ENCODE results near the gene ZNF597.
A peak's percentile ranks its signal among the peaks of the same experiment; 100 is the strongest.
"Not testable (repeated sequence)": the region's sequence is repeated elsewhere in the genome, so short reads cannot be mapped to it uniquely, and the experiment has no call there.

ZNF597 gene

DNA sequence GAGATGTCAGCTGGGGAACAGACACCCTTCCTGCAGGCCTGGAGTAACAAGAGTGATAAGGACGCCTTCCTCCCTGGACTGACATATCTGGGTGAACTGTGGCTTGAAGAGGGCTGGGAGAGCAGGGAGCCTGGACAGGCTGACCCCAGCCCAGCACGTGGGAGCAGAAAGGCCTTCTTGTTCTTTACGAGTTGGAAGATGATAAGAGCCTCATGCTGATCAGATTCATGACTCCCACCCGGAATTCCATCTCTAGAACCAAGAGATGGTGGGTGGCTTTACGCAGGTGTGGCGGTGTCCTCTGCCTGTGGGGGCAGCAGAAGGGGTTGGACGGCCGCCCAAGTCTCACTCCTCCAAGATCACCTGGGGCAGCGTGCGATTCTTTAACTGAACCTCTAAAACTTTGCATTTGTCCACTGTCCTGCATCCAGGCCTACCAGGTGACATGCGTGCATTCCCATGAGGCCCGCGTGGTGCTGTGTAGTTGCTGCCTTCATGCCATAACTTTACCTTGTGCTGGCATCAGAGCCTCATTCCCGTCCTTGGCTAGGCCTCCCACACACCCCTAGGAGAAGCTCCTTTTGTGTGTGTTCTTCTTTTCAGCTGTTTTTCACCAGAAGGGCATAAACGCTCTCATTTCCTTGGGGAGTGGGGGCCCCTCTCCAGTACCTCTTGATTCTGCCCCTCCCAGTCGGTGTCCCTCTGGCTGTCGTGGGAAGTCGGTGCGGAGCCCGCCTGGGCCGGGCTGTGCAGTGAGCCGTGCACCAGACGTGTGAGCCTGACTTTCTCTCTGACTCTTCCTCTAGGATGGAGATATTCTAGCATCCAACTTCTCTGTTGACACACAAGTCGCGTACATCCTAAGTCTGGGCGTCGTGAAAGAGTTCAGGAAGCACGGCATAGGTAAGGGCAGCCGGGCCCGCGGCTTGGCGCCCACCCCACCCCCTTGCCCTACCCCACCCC is 38.7 kb upstream of the ZNF597 start:
- no peaks in the 10 kb centered on the region for H3K27me3 Mint-ChIP-seq
- peaks cover 42% of the 10 kb centered on the region for H3K36me3 Mint-ChIP-seq
- H3K4me1 Mint-ChIP-seq: no peaks in the 10 kb centered on the region
- no peaks in the 10 kb centered on the region for H3K9me3 Mint-ChIP-seq
- H3K27ac Mint-ChIP-seq: no peak overlapping the region
- DNase-seq (ENCODE audit: low spot score in 2 of 2) (no peak), ATAC-seq (ENCODE audit: low read depth) (no peak)
- no peak overlapping the region for H3K4me3 Mint-ChIP-seq

- no peaks in the 10 kb centered on the region for H3K4me1 Mint-ChIP-seq
- no peak overlapping the region for H3K27ac Mint-ChIP-seq
- peaks cover 40% of the 10 kb centered on the region for H3K36me3 Mint-ChIP-seq
- H3K9me3 Mint-ChIP-seq: no peaks in the 10 kb centered on the region
- no peaks in the 10 kb centered on the region for H3K27me3 Mint-ChIP-seq
- ATAC-seq (ENCODE audit: low read depth) (no peak), DNase-seq (ENCODE audit: low spot score in 2 of 2) (no peak)
- no peak overlapping the region for H3K4me3 Mint-ChIP-seq
Observed at GRCh38 chr16:3480901-3481695, 37.8 kb upstream of the ZNF597 start.

GRCh38 chr16:3479654-3480216 is 36.4 kb upstream of the ZNF597 start:
- H3K27ac Mint-ChIP-seq: no peak overlapping the region
- ATAC-seq (ENCODE audit: low read depth): no peak
- no peak for DNase-seq (ENCODE audit: low spot score in 2 of 2)
- H3K4me1 Mint-ChIP-seq: peaks cover 3% of the 10 kb centered on the region
- H3K36me3 Mint-ChIP-seq: peaks cover 35% of the 10 kb centered on the region
- no peaks in the 10 kb centered on the region for H3K27me3 Mint-ChIP-seq
- H3K4me3 Mint-ChIP-seq: no peak overlapping the region
- no peaks in the 10 kb centered on the region for H3K9me3 Mint-ChIP-seq

- H3K4me3 Mint-ChIP-seq: no peak overlapping the region
- DNase-seq (ENCODE audit: low spot score in 2 of 2) (no peak), ATAC-seq (ENCODE audit: low read depth) (no peak)
- H3K36me3 Mint-ChIP-seq: peaks cover 27% of the 10 kb centered on the region
- H3K9me3 Mint-ChIP-seq: no peaks in the 10 kb centered on the region
- H3K27me3 Mint-ChIP-seq: no peaks in the 10 kb centered on the region
- peaks cover 3% of the 10 kb centered on the region for H3K4me1 Mint-ChIP-seq
- H3K27ac Mint-ChIP-seq: no peak overlapping the region
Observed at GRCh38 chr16:3478242-3478925, 35.1 kb upstream of the ZNF597 start.

DNA sequence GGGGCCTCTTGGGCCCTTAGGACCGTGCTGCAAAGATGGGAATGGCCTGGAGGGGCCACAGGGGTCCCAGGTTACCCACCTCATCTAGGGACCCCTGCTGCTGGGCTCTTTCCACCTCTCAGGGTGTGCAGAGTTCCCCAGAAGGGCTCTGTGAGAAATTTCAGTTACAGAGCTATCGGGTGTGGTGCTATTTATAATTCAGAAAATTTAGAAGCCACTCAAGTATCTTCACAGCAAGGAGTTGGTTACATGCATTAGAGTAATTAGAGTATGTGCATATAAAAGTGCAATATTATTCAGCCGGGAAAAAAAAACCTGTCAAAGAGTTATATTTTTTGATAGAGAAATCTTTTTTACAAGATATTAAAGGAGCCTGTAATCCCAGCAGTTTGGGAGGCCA is 33.1 kb upstream of the ZNF597 start:
- Mint-ChIP-seq H3K27me3 (no peaks in the 10 kb centered on the region), H3K36me3 (peaks cover 27% of the 10 kb centered on the region), H3K27ac (no peak overlapping the region), H3K9me3 (no peaks in the 10 kb centered on the region), H3K4me3 (no peak overlapping the region), H3K4me1 (peaks cover 3% of the 10 kb centered on the region)
- ATAC-seq (ENCODE audit: low read depth) (no peak), DNase-seq (ENCODE audit: low spot score in 2 of 2) (no peak)

GRCh38 chr16:3475604-3476375 is 32.5 kb upstream of the ZNF597 start:
- H3K4me1 Mint-ChIP-seq: peaks cover 3% of the 10 kb centered on the region
- no peaks in the 10 kb centered on the region for H3K9me3 Mint-ChIP-seq
- H3K4me3 Mint-ChIP-seq: no peak overlapping the region
- ATAC-seq (ENCODE audit: low read depth): no peak
- DNase-seq (ENCODE audit: low spot score in 2 of 2): no peak
- no peaks in the 10 kb centered on the region for H3K27me3 Mint-ChIP-seq
- H3K36me3 Mint-ChIP-seq: peaks cover 27% of the 10 kb centered on the region
- H3K27ac Mint-ChIP-seq: peak overlapping the region; percentile 25

DNA sequence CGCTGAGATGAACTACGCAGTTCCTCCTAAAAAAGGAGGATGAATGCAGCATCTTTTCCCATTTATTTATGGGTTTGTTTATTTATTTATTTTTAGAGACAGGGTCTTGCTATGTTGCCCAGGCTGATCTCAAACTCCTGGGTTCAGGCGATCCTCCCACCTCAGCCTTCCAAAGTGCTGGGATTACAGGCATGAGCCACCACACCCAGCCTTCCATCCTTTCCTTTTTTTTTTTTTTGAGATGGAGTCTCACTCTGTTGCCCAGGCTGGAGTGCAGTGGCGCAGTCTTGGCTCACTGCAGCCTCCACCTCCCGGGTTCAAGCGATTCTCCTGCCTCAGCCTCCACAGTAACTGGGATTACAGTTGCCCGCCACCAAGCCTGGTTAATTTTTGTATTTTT is 31.6 kb upstream of the ZNF597 start:
- not testable (repeated sequence) for H3K9me3 Mint-ChIP-seq; DNase-seq (ENCODE audit: low spot score in 2 of 2); H3K27ac Mint-ChIP-seq; H3K27me3 Mint-ChIP-seq; H3K4me1 Mint-ChIP-seq; ATAC-seq (ENCODE audit: low read depth); H3K4me3 Mint-ChIP-seq
- peaks cover 28% of the 10 kb centered on the region for H3K36me3 Mint-ChIP-seq

DNA sequence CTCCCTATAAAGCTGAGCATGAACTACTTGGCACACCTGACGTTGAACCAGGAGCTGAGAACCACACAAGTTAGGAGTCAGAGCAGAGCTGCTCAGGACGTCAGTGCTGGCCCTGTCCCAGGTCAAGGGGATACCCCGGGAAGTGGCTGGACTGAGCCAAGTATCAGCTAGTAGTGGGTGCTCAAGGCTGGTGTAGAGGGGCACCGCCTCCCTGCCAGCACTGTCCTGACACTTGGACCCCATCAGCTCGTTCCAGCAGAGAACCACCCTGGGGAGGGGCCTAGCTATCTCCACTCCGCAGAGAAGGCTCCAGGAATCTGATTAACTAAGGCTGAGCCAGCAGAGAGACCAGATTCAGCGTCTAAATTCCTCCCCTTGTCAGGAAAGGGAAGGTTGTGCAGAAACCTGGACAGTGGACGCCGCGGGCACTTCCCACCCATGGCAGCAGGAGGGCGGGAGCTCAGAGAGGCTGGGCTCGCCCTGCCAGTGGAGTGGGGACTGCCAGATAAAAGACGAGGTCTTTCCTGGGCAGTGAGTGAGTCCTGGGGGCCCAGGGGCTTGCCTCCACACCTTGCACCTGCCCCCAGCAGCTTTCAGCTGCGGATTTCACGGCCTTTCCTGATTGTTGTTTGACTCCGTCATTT is 31.0 kb upstream of the ZNF597 start:
- Mint-ChIP-seq H3K4me1 (peaks cover 6% of the 10 kb centered on the region), H3K27ac (no peak overlapping the region), H3K36me3 (peaks cover 24% of the 10 kb centered on the region), H3K4me3 (no peak overlapping the region), H3K9me3 (no peaks in the 10 kb centered on the region), H3K27me3 (no peaks in the 10 kb centered on the region)
- ATAC-seq (ENCODE audit: low read depth) (no peak), DNase-seq (ENCODE audit: low spot score in 2 of 2) (no peak)

- not testable (repeated sequence) for H3K4me3 Mint-ChIP-seq; H3K27me3 Mint-ChIP-seq; DNase-seq (ENCODE audit: low spot score in 2 of 2); ATAC-seq (ENCODE audit: low read depth); H3K4me1 Mint-ChIP-seq; H3K27ac Mint-ChIP-seq; H3K9me3 Mint-ChIP-seq
- H3K36me3 Mint-ChIP-seq: peaks cover 22% of the 10 kb centered on the region
Observed at GRCh38 chr16:3473596-3473943, 30.3 kb upstream of the ZNF597 start.

DNA sequence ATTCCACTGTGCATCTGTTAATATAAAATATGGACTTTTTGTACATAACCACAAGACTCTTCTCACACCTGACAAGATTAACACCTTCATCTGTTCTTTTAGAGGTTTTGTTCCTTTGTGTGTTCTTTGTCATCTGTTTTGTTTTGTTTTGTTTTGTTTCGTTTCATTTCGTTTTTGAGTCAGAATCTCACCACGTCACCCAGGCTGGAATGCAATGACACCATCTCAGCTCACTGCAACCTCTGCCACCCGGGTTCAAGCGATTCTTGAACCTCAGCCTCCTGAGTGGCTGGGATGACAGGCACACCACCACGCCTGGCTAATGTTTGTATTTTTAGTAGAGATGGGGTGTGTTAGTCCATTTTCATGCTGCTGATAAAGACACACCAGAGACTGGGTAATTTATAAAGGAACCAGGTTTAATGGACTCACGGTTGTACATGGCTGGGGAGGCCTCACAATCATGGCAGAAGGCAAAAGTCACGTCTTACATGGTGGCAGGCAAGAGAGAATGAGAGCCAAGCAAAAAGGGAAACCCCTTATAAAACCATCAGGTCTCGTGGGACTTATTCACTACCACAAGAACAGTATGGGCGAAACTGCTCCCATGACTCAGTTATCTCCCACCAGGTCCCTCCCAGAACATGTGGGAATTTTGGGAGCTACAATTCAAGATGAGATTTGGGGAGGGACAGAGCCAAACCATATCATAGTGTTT is 29.7 kb upstream of the ZNF597 start:
- H3K4me3 Mint-ChIP-seq: no peak overlapping the region
- H3K9me3 Mint-ChIP-seq: no peaks in the 10 kb centered on the region
- DNase-seq (ENCODE audit: low spot score in 2 of 2): no peak
- no peaks in the 10 kb centered on the region for H3K27me3 Mint-ChIP-seq
- ATAC-seq (ENCODE audit: low read depth): no peak
- peaks cover 22% of the 10 kb centered on the region for H3K36me3 Mint-ChIP-seq
- no peak overlapping the region for H3K27ac Mint-ChIP-seq
- H3K4me1 Mint-ChIP-seq: peaks cover 10% of the 10 kb centered on the region

- H3K36me3 Mint-ChIP-seq: peaks cover 33% of the 10 kb centered on the region
- no peak overlapping the region for H3K4me3 Mint-ChIP-seq
- no peaks in the 10 kb centered on the region for H3K9me3 Mint-ChIP-seq
- ATAC-seq (ENCODE audit: low read depth): no peak
- no peak for DNase-seq (ENCODE audit: low spot score in 2 of 2)
- no peak overlapping the region for H3K27ac Mint-ChIP-seq
- H3K27me3 Mint-ChIP-seq: no peaks in the 10 kb centered on the region
- H3K4me1 Mint-ChIP-seq: peaks cover 22% of the 10 kb centered on the region
Observed at GRCh38 chr16:3471518-3472176, 28.3 kb upstream of the ZNF597 start.

DNA sequence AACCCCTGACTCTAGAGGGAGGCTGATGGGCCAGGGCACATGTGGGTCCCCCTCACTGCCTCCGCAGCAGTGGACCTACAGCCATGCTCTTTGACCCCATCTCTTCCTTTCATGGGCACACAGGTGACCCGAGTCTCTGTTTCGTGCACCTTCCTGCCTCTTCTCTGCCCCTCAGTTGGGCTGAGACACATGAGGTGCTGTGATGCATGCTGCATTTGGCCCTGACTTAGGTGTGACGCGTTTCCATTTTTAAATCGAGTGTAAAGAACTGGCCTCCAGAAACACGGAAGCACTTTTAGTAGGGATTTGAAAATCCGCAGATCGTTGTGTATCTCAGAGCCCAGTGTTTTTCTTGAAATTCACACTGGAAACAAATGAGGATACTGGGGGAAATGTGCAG is 27.4 kb upstream of the ZNF597 start:
- H3K4me3 Mint-ChIP-seq: no peak overlapping the region
- no peaks in the 10 kb centered on the region for H3K9me3 Mint-ChIP-seq
- ATAC-seq (ENCODE audit: low read depth) (no peak), DNase-seq (ENCODE audit: low spot score in 2 of 2) (no peak)
- no peak overlapping the region for H3K27ac Mint-ChIP-seq
- H3K27me3 Mint-ChIP-seq: no peaks in the 10 kb centered on the region
- H3K4me1 Mint-ChIP-seq: peaks cover 26% of the 10 kb centered on the region
- peaks cover 34% of the 10 kb centered on the region for H3K36me3 Mint-ChIP-seq
